Measurements from ENCODE around the gene OR14J1. TPM values are rescaled to one million over a fixed set of nuclear protein-coding genes. Genes with fewer than 3 reads are reported as not detected.
"Not testable (repeated sequence)": the region's sequence is repeated elsewhere in the genome, so short reads cannot be mapped to it uniquely, and the experiment has no call there.

The OR14J1 gene
- polyA plus RNA-seq, 6 donors from 2014 or later, result not detected

- not testable (repeated sequence) for H3K36me3 Mint-ChIP-seq; ATAC-seq (ENCODE audit: low read depth in 2 of 2); DNase-seq; H3K4me3 Mint-ChIP-seq; H3K27ac Mint-ChIP-seq; H3K4me1 Mint-ChIP-seq
- H3K27me3 Mint-ChIP-seq, result peaks cover 15 to 36% (median 34%) of the 10 kb centered on the region in 3 donors
- peaks cover 9 to 39% (median 19%) of the 10 kb centered on the region in 7 donors for H3K9me3 Mint-ChIP-seq
Measured at GRCh38 chr6:29349348-29349747, 47.8 kb downstream of the OR14J1 start.

GRCh38 chr6:29354980-29355379 is 53.5 kb downstream of the OR14J1 start:
- peaks cover 26 to 61% (median 38%) of the 10 kb centered on the region in 3 donors for H3K27me3 Mint-ChIP-seq
- ATAC-seq (ENCODE audit: low read depth in 2 of 2), result no peak

GRCh38 chr6:29355603-29356002 is 54.1 kb downstream of the OR14J1 start:
- peaks cover 4 to 7% of the 10 kb centered on the region in 2 donors for H3K36me3 Mint-ChIP-seq
- H3K4me3 Mint-ChIP-seq, result no peak overlapping the region
- DNase-seq, result no peak
- peaks cover 8 to 25% (median 15%) of the 10 kb centered on the region in 7 donors for H3K9me3 Mint-ChIP-seq
- H3K27ac Mint-ChIP-seq, result no peak overlapping the region
- H3K4me1 Mint-ChIP-seq, result no peaks in the 10 kb centered on the region
- H3K27me3 Mint-ChIP-seq, result peaks cover 26 to 62% (median 38%) of the 10 kb centered on the region in 3 donors
- no peak for ATAC-seq (ENCODE audit: low read depth in 2 of 2)

More at GRCh38 chr6:29354980-29355379, 53.5 kb downstream of the OR14J1 start:
- peaks cover 9 to 27% (median 15%) of the 10 kb centered on the region in 7 donors for H3K9me3 Mint-ChIP-seq
- no peak overlapping the region for H3K27ac Mint-ChIP-seq
- no peaks in the 10 kb centered on the region for H3K4me1 Mint-ChIP-seq
- DNase-seq, result no peak
- no peak overlapping the region for H3K4me3 Mint-ChIP-seq
- peaks cover 4 to 7% of the 10 kb centered on the region in 2 donors for H3K36me3 Mint-ChIP-seq

Other genes with a start within 250 kb of the OR14J1 start
- not detected for gene OR2B3, start 214.4 kb upstream of the OR14J1 start, polyA plus RNA-seq (ENCODE audit: low read depth in 6 of 6)
- gene OR2J1, start 202.2 kb upstream of the OR14J1 start, polyA plus RNA-seq (ENCODE audit: low read depth in 6 of 6), result not detected
- not detected for gene OR2J3, start 193.6 kb upstream of the OR14J1 start, polyA plus RNA-seq (ENCODE audit: low read depth in 6 of 6)
- gene OR2J2, start 130.8 kb upstream of the OR14J1 start, polyA plus RNA-seq (ENCODE audit: low read depth in 6 of 6), result not detected
- not detected for gene OR5V1, start 67.2 kb downstream of the OR14J1 start, polyA plus RNA-seq (ENCODE audit: low read depth in 6 of 6)
- not detected for gene OR12D3, start 73.6 kb downstream of the OR14J1 start, polyA plus RNA-seq (ENCODE audit: low read depth in 6 of 6)
- gene OR12D2, start 93.9 kb downstream of the OR14J1 start, polyA plus RNA-seq (ENCODE audit: low read depth in 6 of 6), result not detected
- not detected for gene OR12D1, start 113.2 kb downstream of the OR14J1 start, polyA plus RNA-seq (ENCODE audit: low read depth in 6 of 6)
- not detected for gene OR10C1, start 137.6 kb downstream of the OR14J1 start, polyA plus RNA-seq (ENCODE audit: low read depth in 6 of 6)
- gene OR11A1, start 155.4 kb downstream of the OR14J1 start, polyA plus RNA-seq (ENCODE audit: low read depth in 6 of 6), result not detected
- not detected for gene OR2H1, start 155.5 kb downstream of the OR14J1 start, polyA plus RNA-seq (ENCODE audit: low read depth in 6 of 6)
- not detected for gene MAS1L, start 186.3 kb downstream of the OR14J1 start, polyA plus RNA-seq (ENCODE audit: low read depth in 6 of 6)